HG03565 (cell line): Measurements from ENCODE around the gene TMEM121.

Experiments
- ATAC-seq: cut with Tn5 transposase; IDR thresholded peaks from one replicate; pipeline ENCODE4 v1.9.1; 2021; ENCODE audit warnings: mild to moderate bottlenecking, moderate library complexity; ENCODE audit not compliant: unreplicated experiment

TMEM121 gene

DNA sequence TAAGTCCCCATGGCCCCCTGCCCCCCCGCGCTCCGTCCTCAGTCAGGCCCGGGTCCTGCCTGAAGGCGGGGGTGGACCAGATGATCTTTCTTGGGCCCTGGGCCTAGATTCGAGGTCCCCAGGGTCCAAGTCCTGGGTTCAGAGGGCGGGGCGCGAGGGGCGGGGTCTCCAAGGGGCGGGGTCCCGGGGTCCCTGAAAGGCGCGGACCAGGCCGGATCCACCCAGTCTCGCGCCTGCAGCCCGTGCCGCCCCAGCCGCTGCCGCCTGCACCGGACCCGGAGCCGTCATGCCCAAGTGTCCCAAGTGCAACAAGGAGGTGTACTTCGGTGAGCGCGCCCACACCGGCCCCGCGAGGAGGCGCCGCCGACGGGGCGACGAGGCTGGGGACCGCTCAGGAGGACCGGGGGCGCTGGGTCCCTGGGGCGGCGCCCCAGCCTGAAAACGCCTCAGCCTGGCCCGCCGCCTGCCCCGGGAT, 39.4 kb upstream of the TMEM121 start:
- no peak for ATAC-seq

DNA sequence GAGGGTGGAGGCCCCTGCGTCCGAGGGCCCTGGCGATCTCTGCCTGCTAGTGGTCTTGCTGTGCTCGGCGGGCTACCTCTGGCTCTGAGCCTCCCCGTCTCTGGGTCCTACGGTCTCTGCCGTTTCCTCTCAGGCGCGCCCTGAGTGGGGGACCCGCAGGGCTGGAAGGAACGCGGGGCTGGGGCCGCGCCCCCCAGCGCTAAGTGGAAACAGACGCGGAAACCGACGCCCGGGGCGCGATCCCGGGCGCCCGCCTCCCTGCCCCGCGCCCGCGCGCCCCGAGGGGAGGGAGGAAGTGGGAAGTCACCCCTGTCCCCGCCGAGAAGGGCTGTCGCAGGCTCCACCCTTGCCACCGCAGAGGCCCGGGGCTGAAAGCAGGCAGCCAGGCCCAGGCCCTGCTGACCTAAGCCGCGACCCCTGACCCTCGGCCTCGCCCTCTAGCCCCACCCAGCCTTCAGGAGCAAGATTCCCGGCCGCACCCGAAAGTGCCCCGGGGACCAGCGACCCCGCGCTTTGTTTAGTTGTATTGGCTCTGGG, 38.9 kb upstream of the TMEM121 start:
- ATAC-seq: no peak

DNA sequence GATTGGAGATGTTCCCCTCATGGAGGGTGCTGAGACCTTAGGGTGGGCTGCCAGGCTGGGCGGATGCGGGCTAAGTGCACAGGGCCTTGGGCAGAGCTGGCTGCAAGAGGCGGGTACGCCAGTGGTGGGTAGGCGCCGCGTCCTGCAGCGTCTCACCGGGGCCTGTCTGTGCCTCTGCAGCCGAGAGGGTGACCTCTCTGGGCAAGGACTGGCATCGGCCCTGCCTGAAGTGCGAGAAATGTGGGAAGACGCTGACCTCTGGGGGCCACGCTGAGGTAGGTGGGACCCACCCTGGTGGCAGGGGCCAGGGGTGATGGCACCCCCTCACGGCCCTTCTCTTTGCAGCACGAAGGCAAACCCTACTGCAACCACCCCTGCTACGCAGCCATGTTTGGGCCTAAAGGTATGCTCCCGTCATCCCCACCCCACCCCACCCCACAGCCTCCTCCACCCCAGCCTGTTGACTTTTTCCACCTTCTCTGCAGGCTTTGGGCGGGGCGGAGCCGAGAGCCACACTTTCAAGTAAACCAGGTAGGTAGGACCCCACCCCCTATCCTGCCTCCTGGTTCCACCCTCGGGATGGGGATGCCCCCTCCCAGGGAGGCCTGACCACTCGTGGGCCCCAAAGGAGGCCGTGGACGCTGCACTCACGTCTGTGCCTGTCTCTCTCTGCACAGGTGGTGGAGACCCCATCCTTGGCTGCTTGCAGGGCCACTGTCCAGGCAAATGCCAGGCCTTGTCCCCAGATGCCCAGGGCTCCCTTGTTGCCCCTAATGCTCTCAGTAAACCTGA, 38.2 kb upstream of the TMEM121 start:
- no peak for ATAC-seq

GRCh38 chr14:105488781-105489541, 37.4 kb upstream of the TMEM121 start:
- no peak for ATAC-seq

GRCh38 chr14:105489542-105490266, 36.7 kb upstream of the TMEM121 start:
- no peak for ATAC-seq

DNA sequence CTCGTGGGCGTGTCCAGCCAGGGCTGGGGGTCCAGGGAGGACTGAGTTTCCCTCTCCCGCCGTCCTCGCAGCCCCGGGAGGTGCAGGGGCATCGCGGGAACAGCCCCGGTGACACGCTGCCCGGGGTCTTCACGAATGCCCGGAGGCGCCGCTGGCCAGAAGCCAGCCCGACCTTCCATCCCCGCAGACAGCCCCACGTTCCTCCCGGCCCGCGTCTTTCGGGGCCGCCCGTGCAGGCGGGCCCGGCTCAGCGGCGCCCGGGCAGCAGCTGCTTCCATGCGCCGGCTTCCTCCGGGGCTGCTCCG, 36.2 kb upstream of the TMEM121 start:
- ATAC-seq: peak; percentile 1

- ATAC-seq: peak; percentile 55
These were observed 35.6 kb upstream of the TMEM121 start, which contains the start of gene TEDC1 for GRCh38 chr14:105490572-105491365. TEDC1 (plus strand) TSS chr14:105491246; CDS start chr14:105491376, 130 bp downstream.

DNA sequence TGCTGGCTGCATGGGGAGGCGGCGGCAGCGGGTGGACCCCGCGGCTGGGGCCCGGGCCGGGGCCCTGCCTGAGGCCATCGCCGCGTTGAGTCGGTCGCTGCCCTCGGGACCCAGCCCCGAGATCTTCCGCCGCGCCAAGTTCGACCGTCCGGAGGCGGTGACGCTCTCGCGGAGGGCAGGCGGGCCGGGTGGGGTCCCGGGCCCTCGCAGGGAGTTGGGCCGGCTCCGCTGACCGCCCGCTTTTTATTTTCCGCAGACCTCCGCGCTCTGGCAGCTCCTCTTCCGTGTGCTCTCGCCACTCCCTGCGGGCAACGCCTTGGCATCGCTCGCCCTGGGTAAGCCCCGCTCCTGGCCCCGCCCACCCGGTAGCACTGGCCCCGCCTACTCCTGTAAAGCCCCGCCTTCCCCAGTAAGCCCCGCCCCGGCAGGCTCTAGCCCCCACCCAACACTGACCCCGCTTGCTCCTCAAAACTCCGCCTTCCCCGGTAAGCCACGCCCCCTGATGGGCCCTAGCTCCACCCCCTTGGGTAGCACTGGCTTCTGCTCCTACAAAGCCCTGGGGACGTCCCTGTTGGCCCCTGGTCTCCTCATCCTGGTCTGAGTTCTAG, 34.9 kb upstream of the TMEM121 start:
- no peak for ATAC-seq

GRCh38 chr14:105492031-105492970, 34.1 kb upstream of the TMEM121 start:
- ATAC-seq: no peak

- no peak for ATAC-seq
These were observed 33.2 kb upstream of the TMEM121 start for GRCh38 chr14:105492971-105493871.

GRCh38 chr14:105493921-105494605, 32.3 kb upstream of the TMEM121 start:
- no peak for ATAC-seq

GRCh38 chr14:105494606-105494929, 31.8 kb upstream of the TMEM121 start:
- no peak for ATAC-seq

DNA sequence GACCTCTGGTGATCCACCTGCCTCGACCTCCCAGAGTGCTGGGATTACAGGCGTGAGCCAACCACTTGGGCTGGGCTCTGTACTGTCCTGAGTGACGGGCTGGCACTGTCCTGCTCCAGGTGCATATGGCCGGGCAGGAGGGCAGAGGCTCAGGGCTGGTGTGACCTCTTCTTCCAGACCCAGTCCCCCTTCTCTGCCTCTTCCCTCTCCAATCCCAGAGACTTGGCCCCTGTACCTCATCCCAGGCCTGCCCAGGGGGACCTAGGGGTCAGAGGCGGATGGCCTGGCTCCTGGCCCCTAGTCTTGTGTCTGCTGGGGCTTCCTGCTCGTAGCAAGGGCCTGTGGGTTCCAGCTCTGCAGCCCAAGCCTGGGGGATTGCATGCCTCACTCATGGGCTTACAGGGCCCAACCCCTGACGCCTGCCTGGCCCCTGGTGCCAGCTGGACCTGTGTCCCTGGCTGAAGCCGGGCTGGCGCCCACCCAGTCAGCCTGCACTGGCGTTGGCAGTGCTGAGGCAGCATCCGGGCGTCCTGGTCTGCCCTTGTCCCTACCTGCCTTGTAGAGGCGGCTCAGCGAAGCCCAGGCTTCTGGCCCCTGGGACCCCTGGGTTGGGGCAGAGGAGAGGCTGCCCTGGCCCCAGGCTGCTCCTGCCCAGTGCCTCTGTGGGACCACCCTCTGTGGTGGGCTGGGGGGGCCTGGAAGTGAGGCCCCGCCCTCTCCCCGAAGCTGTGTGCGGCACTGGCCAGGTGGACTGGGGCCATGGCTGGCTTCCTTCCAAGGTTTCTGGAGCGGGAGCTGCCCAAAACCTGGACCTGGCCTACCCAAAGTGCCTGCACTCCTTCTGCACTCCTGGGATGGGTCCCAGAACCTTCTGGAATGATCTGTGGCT, 31.0 kb upstream of the TMEM121 start:
- no peak for ATAC-seq

DNA sequence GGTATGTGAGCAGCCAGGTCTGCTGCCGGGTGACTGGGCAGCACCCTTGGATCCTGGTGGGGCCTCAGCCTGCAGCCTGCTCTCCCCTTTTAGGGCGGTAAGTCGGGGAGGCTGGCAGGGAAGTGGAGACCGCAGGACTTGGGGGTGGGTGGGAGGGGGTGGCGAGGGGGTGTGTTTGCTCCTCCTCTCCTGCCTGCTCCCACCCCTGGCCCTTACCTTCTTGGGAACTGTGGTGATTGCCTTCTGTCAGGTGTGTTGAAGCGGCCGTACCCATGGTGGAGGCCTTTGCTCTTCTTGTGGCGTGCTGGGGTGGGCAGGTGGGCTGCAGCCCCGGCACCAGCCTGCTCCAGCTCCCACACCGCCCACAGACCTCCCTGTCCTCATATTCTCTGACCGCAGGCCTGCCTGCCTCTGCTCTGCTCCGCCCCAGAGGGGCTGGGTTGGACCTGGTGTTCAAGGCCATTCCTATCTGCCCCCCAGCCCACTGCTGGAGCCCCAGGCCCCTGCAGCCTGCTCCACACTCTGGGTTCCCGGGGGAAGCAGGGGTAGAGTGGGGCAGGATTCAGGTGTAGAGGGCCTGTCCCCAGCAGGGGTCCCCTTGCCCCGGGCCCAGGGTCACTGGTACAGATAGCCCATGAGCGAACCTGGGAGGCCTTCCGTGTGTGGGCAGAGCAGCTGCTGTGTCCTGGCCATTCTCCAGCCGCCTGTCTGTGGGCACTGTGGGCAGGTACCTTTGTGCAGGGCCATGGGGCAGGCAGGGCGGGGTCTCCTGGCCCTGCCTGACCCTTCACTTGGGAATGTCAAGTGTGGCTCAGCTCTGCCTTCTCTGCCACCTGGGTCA, 30.2 kb upstream of the TMEM121 start:
- no peak for ATAC-seq

GRCh38 chr14:105496831-105497591, 29.4 kb upstream of the TMEM121 start:
- ATAC-seq: no peak
